ENCODE results near the gene BLOC1S4. TPM values are rescaled to one million over a fixed set of nuclear protein-coding genes. Genes with fewer than 3 reads are reported as not detected.

The BLOC1S4 gene
- total RNA-seq, 2 donors from 2014 or later, result 14.4 to 16.4 TPM

- H3K4me3 ChIP-seq, result peak overlapping the region; percentile 77
- H3K27ac ChIP-seq, result peak overlapping the region; percentile 92
- H3K36me3 ChIP-seq, result no peaks in the 10 kb centered on the region
- peak overlapping the region; percentile 87 to 96 for H3K9ac ChIP-seq (ENCODE audit: low read depth in 2 of 2, low read length in 2 of 2)
- no peak for TF ChIP-seq CTCF (IDR thresholded peaks at IDR 0.05)
- DNase-seq, result no peak
- H3K9me3 ChIP-seq, result no peaks in the 10 kb centered on the region
- H3K4me1 ChIP-seq, result no peaks in the 10 kb centered on the region
- intact Hi-C loops (cut with DNase I), result loop anchor here (5.0 to 10.0 kb wide), 2 partner anchors 268 to 355 kb away; no protein-coding TSS in a partner anchor
- no peaks in the 10 kb centered on the region for H3K27me3 ChIP-seq
Measured at GRCh38 chr4:6716958-6717655, 1.1 kb downstream of the BLOC1S4 start.

- intact Hi-C loops (cut with DNase I), result loop anchor here (5.0 to 10.0 kb wide), 2 partner anchors 266 to 353 kb away; no protein-coding TSS in a partner anchor
- Histone ChIP-seq H3K4me3 (no peak overlapping the region), H3K36me3 (no peaks in the 10 kb centered on the region), H3K27ac (no peak overlapping the region), H3K9me3 (no peaks in the 10 kb centered on the region), H3K9ac (ENCODE audit: low read depth in 2 of 2, low read length in 2 of 2) (no peak overlapping the region), H3K4me1 (no peaks in the 10 kb centered on the region), H3K27me3 (no peaks in the 10 kb centered on the region)
- TF ChIP-seq CTCF (IDR thresholded peaks at IDR 0.05), result no peak
- DNase-seq, result no peak
Measured at GRCh38 chr4:6718932-6719610, 3.1 kb downstream of the BLOC1S4 start.

GRCh38 chr4:6719611-6720179, 3.7 kb downstream of the BLOC1S4 start:
- Histone ChIP-seq H3K27ac (no peak overlapping the region), H3K4me1 (no peaks in the 10 kb centered on the region), H3K4me3 (no peak overlapping the region), H3K9me3 (no peaks in the 10 kb centered on the region), H3K36me3 (no peaks in the 10 kb centered on the region), H3K27me3 (no peaks in the 10 kb centered on the region), H3K9ac (ENCODE audit: low read depth in 2 of 2, low read length in 2 of 2) (no peak overlapping the region)
- intact Hi-C loops (cut with DNase I), result loop anchor here (2.0 to 10.0 kb wide), 3 partner anchors 153 to 353 kb away; no protein-coding TSS in a partner anchor
- DNase-seq, result no peak
- no peak for TF ChIP-seq CTCF (IDR thresholded peaks at IDR 0.05)

GRCh38 chr4:6720202-6720699, 4.3 kb downstream of the BLOC1S4 start:
- Histone ChIP-seq H3K4me3 (no peak overlapping the region), H3K27ac (no peak overlapping the region), H3K27me3 (no peaks in the 10 kb centered on the region), H3K36me3 (no peaks in the 10 kb centered on the region), H3K9me3 (no peaks in the 10 kb centered on the region), H3K4me1 (no peaks in the 10 kb centered on the region), H3K9ac (ENCODE audit: low read depth in 2 of 2, low read length in 2 of 2) (peak overlapping the region in 1 of 2 donors; percentile 46)
- peak; percentile 92 for TF ChIP-seq CTCF (IDR thresholded peaks at IDR 0.05)
- intact Hi-C loops (cut with DNase I), result loop anchor here (2.0 kb wide), 1 partner anchor 153 kb away; no protein-coding TSS in a partner anchor
- peak; percentile 91 for DNase-seq

- no peak for DNase-seq
- H3K27me3 ChIP-seq, result no peaks in the 10 kb centered on the region
- no peak overlapping the region for H3K9ac ChIP-seq (ENCODE audit: low read depth in 2 of 2, low read length in 2 of 2)
- TF ChIP-seq CTCF (IDR thresholded peaks at IDR 0.05), result no peak
- no peak overlapping the region for H3K4me3 ChIP-seq
- intact Hi-C loops (cut with DNase I), result loop anchor here (2.0 kb wide), 1 partner anchor 152 kb away; no protein-coding TSS in a partner anchor
- H3K36me3 ChIP-seq, result no peaks in the 10 kb centered on the region
- no peaks in the 10 kb centered on the region for H3K4me1 ChIP-seq
- H3K9me3 ChIP-seq, result no peaks in the 10 kb centered on the region
- H3K27ac ChIP-seq, result no peak overlapping the region
Measured at GRCh38 chr4:6721121-6721520, 5.1 kb downstream of the BLOC1S4 start.
